ENCODE data around the gene PPL. TPM values are rescaled to one million over a fixed set of nuclear protein-coding genes. Genes with fewer than 3 reads are reported as not detected.

Gene PPL
- total RNA-seq, 4 donors from 2014 or later: 55.5 to 84.9 (median 72.0) TPM

DNA sequence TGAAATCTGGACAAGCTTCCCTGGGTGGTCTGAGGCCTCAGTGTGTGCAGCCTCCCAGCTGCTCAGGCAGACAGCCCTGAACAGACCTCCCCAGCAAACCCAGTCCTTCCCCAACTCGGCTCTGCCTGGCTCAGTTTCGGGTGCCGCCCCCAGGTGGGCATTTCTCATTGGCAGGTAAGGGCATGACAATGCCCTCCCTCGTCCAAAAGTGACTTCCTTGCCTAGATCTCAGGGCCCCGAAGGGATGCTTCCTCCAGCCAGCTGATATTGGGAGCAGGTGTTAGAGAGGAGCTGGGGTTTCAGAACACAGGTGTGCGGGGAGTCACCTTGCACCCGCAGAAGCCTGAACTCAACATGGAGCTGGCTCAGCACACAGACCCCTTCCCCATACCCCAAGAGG, 3.8 kb upstream of the PPL start:
- intact Hi-C loops (cut with DNase I): no loop called here
- H3K27ac ChIP-seq: no peak overlapping the region

DNA sequence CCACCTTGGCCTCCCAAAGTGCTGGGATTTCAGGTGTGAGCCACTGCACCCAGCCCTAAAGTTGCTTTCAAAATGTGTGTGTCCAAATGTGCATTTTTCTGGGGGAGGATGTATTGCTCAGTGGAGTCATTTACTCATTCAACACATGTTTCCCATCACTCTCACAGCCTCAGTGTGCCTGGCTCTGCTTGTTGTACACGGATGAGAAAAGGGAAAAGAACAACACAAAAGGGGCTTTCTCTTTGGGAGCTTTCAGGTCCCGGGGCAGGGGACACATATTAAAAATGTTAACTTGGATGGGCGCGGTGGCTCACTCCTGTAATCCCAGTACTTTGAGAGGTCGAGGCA, 1.7 kb upstream of the PPL start:
- Histone ChIP-seq H3K36me3 (no peaks in the 10 kb centered on the region), H3K4me1 (peaks cover 42 to 46% of the 10 kb centered on the region in 2 donors), H3K9me3 (no peaks in the 10 kb centered on the region), H3K27ac (peak overlapping the region in 1 of 3 donors; percentile 45), H3K4me3 (replicated peaks in 1 of 3) (no peak overlapping the region), H3K27me3 (no peaks in the 10 kb centered on the region)
- TF ChIP-seq, protein P1, sequence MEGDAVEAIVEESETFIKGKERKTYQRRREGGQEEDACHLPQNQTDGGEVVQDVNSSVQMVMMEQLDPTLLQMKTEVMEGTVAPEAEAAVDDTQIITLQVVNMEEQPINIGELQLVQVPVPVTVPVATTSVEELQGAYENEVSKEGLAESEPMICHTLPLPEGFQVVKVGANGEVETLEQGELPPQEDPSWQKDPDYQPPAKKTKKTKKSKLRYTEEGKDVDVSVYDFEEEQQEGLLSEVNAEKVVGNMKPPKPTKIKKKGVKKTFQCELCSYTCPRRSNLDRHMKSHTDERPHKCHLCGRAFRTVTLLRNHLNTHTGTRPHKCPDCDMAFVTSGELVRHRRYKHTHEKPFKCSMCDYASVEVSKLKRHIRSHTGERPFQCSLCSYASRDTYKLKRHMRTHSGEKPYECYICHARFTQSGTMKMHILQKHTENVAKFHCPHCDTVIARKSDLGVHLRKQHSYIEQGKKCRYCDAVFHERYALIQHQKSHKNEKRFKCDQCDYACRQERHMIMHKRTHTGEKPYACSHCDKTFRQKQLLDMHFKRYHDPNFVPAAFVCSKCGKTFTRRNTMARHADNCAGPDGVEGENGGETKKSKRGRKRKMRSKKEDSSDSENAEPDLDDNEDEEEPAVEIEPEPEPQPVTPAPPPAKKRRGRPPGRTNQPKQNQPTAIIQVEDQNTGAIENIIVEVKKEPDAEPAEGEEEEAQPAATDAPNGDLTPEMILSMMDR (IDR thresholded peaks at IDR 0.05): no peak
- TF ChIP-seq POLR2A (IDR thresholded peaks at IDR 0.05): no peak
- DNase-seq: no peak
- 87 to 91% methylated on average over 5 of the region's 5 CpGs for WGBS, 2 donors
- intact Hi-C loops (cut with DNase I): loop anchor here (5.0 kb wide), 1 partner anchor 56 kb away; no protein-coding TSS in a partner anchor

More for the DNA sequence above, 3.8 kb upstream of the PPL start:
- H3K9me3 ChIP-seq: no peaks in the 10 kb centered on the region
- WGBS, 2 donors: 60 to 80% methylated on average over 1 to 3 of the region's 7 CpGs
- no peaks in the 10 kb centered on the region for H3K27me3 ChIP-seq
- no peak for DNase-seq
- peaks cover 49 to 50% of the 10 kb centered on the region in 2 donors for H3K4me1 ChIP-seq
- no peaks in the 10 kb centered on the region for H3K36me3 ChIP-seq
- TF ChIP-seq POLR2A (IDR thresholded peaks at IDR 0.05): no peak
- H3K4me3 ChIP-seq (replicated peaks in 1 of 3): no peak overlapping the region

DNA sequence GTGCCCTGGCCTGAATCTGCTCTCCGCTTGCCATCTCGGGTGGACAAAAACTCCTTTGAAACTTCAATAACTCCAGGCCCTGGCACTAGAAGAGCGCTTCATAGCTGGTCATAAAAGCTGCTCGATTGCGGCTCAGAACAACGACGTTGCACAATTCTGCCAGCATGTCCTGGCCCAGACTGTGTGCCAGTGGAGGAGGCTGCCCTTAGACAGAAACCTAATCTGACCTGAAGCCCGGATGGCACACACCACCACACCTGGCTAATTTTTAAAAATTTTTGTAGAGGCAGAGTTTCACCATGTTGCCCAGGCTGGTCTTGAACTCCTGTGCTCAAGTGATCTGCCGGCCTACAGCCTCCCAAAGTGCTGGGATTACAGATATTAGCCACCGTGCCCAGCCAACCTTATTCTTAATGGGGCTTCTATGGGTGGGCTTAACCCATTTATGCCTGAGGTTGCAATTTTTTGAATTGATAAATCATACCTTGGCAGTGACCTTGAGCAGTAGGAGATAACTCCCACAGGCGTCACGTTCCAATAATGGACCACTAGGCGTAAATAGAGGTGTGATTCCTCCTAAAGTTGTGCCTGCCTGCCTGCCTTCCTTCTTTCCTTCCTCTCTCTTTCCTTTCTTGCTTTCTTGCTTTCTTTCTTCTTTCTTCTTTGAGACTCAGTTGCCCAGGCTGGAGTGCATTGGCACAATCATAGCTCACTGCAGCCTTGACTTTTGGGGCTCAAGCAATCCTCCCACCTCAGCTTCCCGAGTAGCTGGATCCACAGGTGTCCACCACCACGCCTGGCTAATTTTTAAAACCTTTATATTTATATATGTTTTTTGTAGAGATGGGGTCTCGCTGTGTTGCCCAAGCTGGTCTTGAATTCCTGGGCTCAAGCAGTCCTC, 1.1 kb upstream of the PPL start:
- WGBS, 2 donors: 62 to 65% methylated on average over 16 of the region's 16 CpGs
- peak overlapping the region; percentile 45 to 94 (median 84) for H3K27ac ChIP-seq
- no peak overlapping the region for H3K4me3 ChIP-seq (replicated peaks in 1 of 3)
- intact Hi-C loops (cut with DNase I): loop anchor here (5.0 kb wide), 1 partner anchor 56 kb away; no protein-coding TSS in a partner anchor
- TF ChIP-seq, protein P1 (IDR thresholded peaks at IDR 0.05): no peak
- TF ChIP-seq POLR2A (IDR thresholded peaks at IDR 0.05): no peak
- H3K27me3 ChIP-seq: no peaks in the 10 kb centered on the region
- peak; percentile 77 to 81 for DNase-seq
- peaks cover 37 to 40% of the 10 kb centered on the region in 2 donors for H3K4me1 ChIP-seq
- no peaks in the 10 kb centered on the region for H3K36me3 ChIP-seq
- H3K9me3 ChIP-seq: no peaks in the 10 kb centered on the region

DNA sequence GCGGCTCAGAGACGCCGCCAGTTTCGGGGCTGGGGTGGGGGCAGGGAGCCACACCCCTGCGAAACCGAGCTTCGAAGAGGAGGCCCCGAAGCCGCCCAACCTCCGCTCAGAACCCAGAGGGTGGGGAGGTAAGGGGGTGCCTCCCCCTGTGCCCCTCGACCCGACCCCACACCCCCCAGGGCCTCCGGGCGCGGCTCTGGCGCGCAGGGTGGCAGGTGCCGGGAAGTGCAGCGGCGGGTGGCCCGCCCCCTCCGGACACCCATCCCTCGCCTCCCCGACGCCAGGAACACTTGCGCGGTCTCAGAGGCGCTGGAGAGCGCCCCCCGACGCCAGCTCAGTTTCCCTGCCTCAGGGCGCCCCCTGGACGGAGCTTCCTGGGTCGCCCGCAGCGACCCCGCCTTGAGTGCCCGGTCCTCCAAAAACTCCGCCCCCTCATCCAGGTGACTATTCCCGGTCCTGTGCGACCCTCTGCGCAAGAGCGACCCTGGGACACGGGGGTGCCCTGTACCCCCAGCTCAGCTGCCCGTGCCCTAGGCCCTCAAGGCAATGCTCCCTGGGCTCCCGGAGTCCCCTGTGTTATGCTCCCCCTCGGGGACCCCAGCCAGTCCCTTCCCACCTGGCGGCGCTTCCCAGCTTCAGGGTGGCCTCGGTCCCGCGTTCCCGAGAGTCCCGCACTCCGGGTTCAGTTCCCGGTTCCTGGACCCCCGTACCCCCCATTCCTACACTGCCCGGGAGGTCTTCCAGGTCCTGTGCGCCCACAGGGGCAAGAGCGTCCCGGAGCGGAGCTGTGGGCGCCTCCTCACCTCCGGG, 562 bp downstream of the PPL start:
- DNase-seq: peak; percentile 76 to 81
- intact Hi-C loops (cut with DNase I): loop anchor here (5.0 kb wide), 1 partner anchor 54 kb away; no protein-coding TSS in a partner anchor
- H3K4me1 ChIP-seq: peaks cover 31% of the 10 kb centered on the region in 2 donors
- H3K9me3 ChIP-seq: no peaks in the 10 kb centered on the region
- H3K27ac ChIP-seq: peak overlapping the region; percentile 73 to 82 (median 82)
- no peaks in the 10 kb centered on the region for H3K27me3 ChIP-seq
- 0% methylated on average over 21 of the region's 64 CpGs; no CpG with 5 or more reads in 1 of the 2 donors for WGBS, 2 donors
- H3K4me3 ChIP-seq (replicated peaks in 1 of 3): peak overlapping the region; percentile 68 to 86 (median 83)
- H3K36me3 ChIP-seq: no peaks in the 10 kb centered on the region
- TF ChIP-seq, protein P1 (IDR thresholded peaks at IDR 0.05): peak in 5 of 6 experiments; percentile 32 to 65 (median 40)
- peak in 1 of 2 donors; percentile 4 for TF ChIP-seq POLR2A (IDR thresholded peaks at IDR 0.05)

DNA sequence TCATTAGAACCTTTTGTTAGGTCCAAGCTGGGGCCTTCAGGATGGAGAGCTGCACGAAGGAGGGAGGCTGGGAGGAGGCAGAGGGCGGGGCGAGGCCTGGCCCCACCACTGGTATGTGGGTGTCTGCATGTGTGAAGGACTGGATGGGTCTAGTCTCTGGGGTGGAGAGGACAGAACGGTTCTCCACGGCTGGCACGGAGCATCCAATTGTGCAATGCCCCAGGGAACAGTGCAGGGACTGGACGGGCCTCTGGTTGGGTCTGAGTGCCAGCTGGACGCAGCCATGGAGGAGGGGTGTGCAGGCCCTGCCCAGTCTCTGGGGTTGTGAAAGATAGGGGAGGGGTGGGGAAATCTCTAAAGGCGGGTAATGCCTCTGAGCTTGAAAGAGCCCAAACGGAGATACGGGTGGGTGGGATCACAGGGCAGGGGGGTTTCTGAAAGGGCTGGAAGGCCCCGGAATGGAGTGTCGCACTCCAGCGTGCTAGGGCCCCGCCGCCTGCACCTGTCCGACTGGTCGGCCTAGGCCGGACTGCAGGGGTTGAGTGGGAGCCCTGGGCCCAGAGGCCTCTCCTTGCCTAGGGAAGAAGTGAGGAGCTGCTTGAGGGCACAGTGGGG, 1.6 kb downstream of the PPL start:
- peak overlapping the region in 2 of 3 donors; percentile 68 to 86 for H3K4me3 ChIP-seq (replicated peaks in 1 of 3)
- intact Hi-C loops (cut with DNase I): loop anchor here (5.0 kb wide), 1 partner anchor 53 kb away; no protein-coding TSS in a partner anchor
- peak; percentile 94 to 96 for DNase-seq
- H3K27me3 ChIP-seq: no peaks in the 10 kb centered on the region
- H3K36me3 ChIP-seq: no peaks in the 10 kb centered on the region
- no peaks in the 10 kb centered on the region for H3K9me3 ChIP-seq
- 30% methylated on average over 17 to 18 of the region's 19 CpGs for WGBS, 2 donors
- peak overlapping the region; percentile 73 to 82 (median 82) for H3K27ac ChIP-seq
- TF ChIP-seq POLR2A (IDR thresholded peaks at IDR 0.05): peak in 1 of 2 donors; percentile 51
- TF ChIP-seq, protein P1 (IDR thresholded peaks at IDR 0.05): no peak
- peaks cover 31% of the 10 kb centered on the region in 2 donors for H3K4me1 ChIP-seq
